Transverse colon (tissue), 4 donors: ENCODE measurements around the gene NMT2.

Experiments
- CTCF ChIP-seq, 5 experiments: fragments of 200-600 bp in 3 of 5; fragments of 450-650 bp in 2 of 5; sonication (generic) in 3 of 5; IDR thresholded peaks; 1 replicate in 2 of 5; 2 replicates in 3 of 5; pipeline ENCODE4 v1.5.1; 2016 to 2017; ENCODE audit warnings: antibody characterized with exemption in 5 of 5, inconsistent platforms in 3 of 5, mild to moderate bottlenecking in 2 of 5, moderate library complexity in 1 of 5
- POLR2A ChIP-seq: fragments of 450-650 bp; IDR thresholded peaks from one replicate; pipeline ENCODE4 v1.6.1; 2016; ENCODE audit warnings: antibody characterized with exemption, mild to moderate bottlenecking, moderate library complexity
- POLR2AphosphoS5 ChIP-seq, 3 donors: sonication (generic); formaldehyde crosslinking; IDR thresholded peaks; one replicate each; pipeline ENCODE4 v1.6.1; 2016; ENCODE audit warnings: antibody characterized with exemption in 3 of 3

DNA sequence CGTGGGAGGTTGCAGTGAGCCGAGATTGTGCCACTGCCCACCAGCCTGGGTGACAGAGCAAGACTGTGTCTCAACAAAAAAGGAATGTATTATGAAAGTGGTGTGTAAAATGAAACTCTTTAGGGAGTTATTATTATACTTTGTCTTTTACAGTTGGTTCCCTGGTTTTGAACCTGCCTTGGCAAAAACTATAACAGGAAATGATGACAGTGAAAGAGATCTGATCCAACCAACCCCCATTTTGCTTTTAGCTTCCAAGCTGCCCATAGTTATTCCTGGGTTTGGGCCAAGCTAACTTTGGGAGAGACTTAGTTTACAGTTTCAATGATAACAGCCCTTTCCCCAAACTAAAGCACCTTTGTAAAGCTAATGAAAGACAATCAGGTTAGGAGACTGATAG is 34.1 kb upstream of the NMT2 start:
- TF ChIP-seq CTCF (IDR thresholded peaks at IDR 0.05) = no peak
- no peak for TF ChIP-seq POLR2A
- TF ChIP-seq POLR2AphosphoS5 (IDR thresholded peaks at IDR 0.05) = no peak
